Measurements from ENCODE around the gene EIF3L.
"Not testable (repeated sequence)": the region's sequence is repeated elsewhere in the genome, so short reads cannot be mapped to it uniquely, and the experiment has no call there.

EIF3L gene

DNA sequence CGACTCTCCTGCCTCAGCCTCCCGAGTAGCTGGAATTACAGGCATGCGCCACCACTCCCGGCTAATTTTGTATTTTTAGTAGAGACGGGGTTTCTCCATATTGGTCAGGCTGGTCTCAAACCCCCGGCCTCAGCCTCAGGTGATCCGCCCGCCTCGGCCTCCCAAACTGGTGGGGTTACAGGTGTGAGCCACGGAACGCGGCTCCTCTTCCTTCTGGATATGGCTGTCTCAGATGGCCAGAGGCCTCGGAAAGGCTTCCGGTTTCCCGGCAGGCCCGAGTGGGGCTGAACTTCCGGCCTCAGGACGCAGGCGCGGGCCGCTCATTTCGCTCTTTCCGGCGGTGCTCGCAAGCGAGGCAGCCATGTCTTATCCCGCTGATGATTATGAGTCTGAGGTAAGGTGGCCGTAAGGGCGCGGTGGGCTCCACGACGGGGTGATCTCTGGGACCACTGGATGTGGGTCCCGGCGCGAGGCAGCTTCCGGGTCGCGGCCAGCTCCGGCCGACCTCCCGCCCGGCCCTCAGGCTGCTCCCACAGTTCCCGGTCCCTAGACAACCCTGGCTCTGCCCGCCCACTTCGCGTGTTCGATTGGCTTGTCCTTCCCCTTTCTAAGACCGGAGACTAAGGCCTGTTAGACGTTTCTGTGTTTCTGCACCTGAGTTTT lies at the start of gene EIF3L:
Gene EIF3L, plus strand, starts transcription at position 331 of the 663 bp plus-strand sequence. Its CDS starts 31 bp downstream, at position 362.
- peak within 1 kb of the TSS; percentile 93 for H3K9ac ChIP-seq
- peaks cover 46% of the 10 kb centered on the region for H4K20me1 ChIP-seq
- H3K27me3 ChIP-seq, result no peaks in the 10 kb centered on the region
- peaks cover 27% of the 10 kb centered on the region for H3K4me1 ChIP-seq
- H3K27ac ChIP-seq, result peak within 1 kb of the TSS; percentile 91
- peaks cover 35% of the 10 kb centered on the region for H3K36me3 ChIP-seq
- peak within 1 kb of the TSS; percentile 93 for H3K4me2 ChIP-seq
- peaks cover 8% of the 10 kb centered on the region for H3K9me3 ChIP-seq
- TF ChIP-seq Cebpa-rat (IDR thresholded peaks at IDR 0.05), result no peak
- peak within 1 kb of the TSS; percentile 89 for H3K4me3 ChIP-seq

DNA sequence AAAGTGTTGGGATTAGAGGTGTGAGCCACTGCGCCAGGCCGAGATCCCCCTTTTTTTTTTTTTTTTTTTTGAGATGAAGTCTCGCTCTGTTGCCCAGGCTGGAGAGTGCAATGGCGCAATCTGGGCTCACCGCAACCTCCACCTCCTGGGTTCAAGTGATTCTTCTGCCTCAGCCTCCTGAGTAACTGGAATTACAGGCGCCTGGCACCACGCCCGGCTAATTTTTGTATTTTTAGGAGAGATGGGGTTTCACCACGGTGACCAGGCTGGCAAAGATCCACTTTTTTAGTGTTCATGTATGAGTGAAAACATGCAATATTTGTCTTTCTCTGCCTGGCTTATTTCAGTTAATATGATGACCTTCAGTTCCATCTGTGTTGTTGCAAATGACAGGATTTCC lies 49.2 kb upstream of the EIF3L start:
- not testable (repeated sequence) for H3K9ac ChIP-seq, H3K27ac ChIP-seq, H3K36me3 ChIP-seq, H3K4me3 ChIP-seq, H3K4me2 ChIP-seq, H3K9me3 ChIP-seq
- Histone ChIP-seq H3K4me1 (peaks cover 15% of the 10 kb centered on the region), H3K27me3 (peaks cover 38% of the 10 kb centered on the region), H4K20me1 (peaks cover 13% of the 10 kb centered on the region; the same call in 1 of the 2 replicates)

DNA sequence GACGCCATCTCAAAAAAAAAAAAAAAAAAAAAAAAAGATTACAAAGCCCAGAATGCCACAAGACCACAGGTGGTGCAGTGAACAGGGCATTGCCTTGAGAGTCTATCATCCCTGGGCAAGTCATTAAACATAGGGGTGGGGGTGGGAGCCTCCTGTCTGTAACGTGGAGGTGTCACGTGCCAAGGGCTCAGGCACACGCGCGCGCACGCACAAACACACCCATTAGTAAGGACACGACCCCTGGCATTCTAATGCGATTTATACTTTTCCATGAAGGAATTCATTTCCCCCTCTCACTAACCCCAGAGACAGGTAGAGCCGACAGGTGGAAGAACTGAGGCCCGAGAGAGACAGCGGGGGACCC lies 47.3 kb upstream of the EIF3L start:
- peak overlapping the region; percentile 96 for H3K4me2 ChIP-seq
- TF ChIP-seq Cebpa-rat (IDR thresholded peaks at IDR 0.05), result no peak
- H3K27ac ChIP-seq, result no peak overlapping the region
- peak overlapping the region; percentile 74 for H3K4me3 ChIP-seq
- peaks cover 30% of the 10 kb centered on the region for H4K20me1 ChIP-seq
- H3K4me1 ChIP-seq, result peaks cover 22% of the 10 kb centered on the region
- peaks cover 8% of the 10 kb centered on the region; the same call in 1 of the 2 replicates for H3K9me3 ChIP-seq
- H3K27me3 ChIP-seq, result peaks cover 58% of the 10 kb centered on the region
- no peaks in the 10 kb centered on the region for H3K36me3 ChIP-seq
- peak overlapping the region; percentile 50; the same call in 1 of the 2 replicates for H3K9ac ChIP-seq

DNA sequence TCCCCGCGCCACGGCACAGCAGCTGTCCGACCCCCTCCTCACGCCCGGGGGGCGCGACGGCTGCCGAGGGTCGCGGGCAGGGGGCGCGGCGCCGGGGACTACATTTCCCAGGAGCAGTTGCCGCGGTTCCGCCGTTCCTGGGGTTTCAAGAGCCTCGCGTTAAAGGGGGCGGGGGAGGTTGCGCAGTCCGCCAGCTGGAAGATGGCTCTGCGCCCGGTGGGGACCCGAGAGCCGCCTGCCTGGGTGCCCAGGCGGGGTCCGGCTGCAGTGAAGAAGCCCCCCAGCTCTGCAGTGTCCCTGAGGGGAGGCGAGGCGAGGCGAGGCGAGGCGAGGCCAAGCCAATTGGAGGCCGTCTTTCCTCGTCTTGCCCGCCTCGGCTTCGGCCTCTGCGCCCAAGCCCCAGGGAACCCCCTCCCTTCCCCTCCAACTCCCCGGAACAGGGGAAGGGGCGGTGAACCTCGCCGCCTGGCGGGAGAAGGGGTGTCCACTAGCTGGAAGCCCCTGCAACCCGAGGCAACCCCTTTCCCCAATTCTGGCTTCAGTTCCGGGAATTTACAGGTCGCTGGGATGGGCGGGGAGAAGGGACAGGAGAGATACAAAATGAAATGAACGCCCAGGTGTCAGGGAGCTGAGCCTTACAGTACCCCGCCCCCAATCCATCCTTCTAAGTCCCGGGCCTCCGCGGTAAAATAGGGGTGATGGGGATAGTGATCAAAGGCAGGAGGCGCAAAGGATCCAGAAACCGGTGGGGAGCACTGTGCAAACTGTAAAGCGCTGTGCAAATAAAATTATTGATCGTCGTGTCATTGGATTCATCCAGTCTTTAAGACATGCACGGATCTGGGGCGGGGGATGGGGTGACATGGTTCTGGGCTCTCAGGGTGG lies 46.7 kb upstream of the EIF3L start:
- H3K9me3 ChIP-seq, result peaks cover 8% of the 10 kb centered on the region; the same call in 1 of the 2 replicates
- no peak for TF ChIP-seq Cebpa-rat (IDR thresholded peaks at IDR 0.05)
- H3K9ac ChIP-seq, result peak overlapping the region; percentile 50

DNA sequence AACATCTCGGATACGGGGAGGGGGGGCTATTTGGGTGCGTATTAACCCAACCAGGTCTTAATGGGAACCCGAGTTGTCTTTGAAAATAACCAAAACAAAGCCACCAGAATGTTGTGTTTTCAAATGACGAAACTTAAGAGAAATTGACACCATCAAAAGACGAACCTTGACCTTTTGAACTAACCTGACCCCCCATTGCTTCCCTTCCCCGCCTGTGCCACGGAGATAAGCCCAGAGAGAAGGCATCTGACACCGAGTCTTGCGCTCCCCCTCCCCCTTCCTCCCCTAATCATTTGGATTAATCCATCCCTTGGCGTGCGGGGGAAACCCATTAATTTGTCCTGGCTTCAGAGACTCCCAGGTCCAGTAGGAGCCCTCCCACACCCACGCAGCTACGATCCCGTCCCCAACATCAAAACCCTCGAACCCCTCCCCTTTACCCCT lies 46.0 kb upstream of the EIF3L start:
- peak overlapping the region; percentile 74 for H3K4me3 ChIP-seq
- peaks cover 8% of the 10 kb centered on the region; the same call in 1 of the 2 replicates for H3K9me3 ChIP-seq
- H3K4me2 ChIP-seq, result peak overlapping the region; percentile 96
- no peak for TF ChIP-seq Cebpa-rat (IDR thresholded peaks at IDR 0.05)
- H4K20me1 ChIP-seq, result peaks cover 34% of the 10 kb centered on the region
- no peak overlapping the region for H3K27ac ChIP-seq
- H3K9ac ChIP-seq, result no peak overlapping the region
- peaks cover 30% of the 10 kb centered on the region for H3K4me1 ChIP-seq
- H3K27me3 ChIP-seq, result peaks cover 71% of the 10 kb centered on the region
- H3K36me3 ChIP-seq, result no peaks in the 10 kb centered on the region

More for the DNA sequence above, 46.7 kb upstream of the EIF3L start:
- Histone ChIP-seq H3K27me3 (peaks cover 64% of the 10 kb centered on the region), H4K20me1 (peaks cover 34% of the 10 kb centered on the region), H3K4me1 (peaks cover 26% of the 10 kb centered on the region), H3K4me2 (peak overlapping the region; percentile 96), H3K27ac (no peak overlapping the region), H3K4me3 (peak overlapping the region; percentile 74), H3K36me3 (no peaks in the 10 kb centered on the region)

DNA sequence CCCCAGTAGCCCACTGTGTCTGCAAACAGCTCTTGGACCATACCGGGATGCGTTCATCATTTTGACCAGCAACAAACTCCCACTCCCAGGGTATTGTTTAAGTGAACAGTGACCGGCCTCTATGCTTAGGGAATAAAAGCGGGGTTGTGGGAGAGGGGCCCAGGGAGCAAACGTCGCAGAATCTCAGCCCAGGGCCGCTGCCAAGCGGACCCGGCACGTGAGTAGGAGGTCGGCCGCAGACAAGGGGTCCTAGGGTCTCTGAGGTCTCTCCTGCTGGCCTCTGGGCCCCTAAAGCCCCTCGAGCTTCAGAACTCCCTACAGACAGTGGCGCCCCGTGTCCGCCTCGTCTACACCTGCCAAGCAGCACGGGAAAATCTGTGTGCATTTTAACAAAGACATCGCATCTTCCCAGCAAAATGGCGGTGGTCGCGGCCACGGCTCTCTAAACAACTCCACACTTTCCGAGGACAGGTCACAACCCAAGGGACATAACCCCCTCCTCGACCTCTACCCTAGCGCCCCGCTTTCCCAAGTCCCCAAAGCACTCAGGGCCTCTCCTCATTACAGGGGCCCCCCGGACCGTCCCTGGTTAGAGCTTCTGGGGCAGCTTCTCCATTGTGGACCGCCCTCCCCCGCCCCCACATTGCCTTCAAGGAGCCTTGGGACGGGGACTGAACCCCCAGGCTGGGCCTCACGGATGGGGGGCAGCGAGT lies 45.4 kb upstream of the EIF3L start:
- Histone ChIP-seq H3K4me1 (peaks cover 34% of the 10 kb centered on the region), H3K9me3 (peaks cover 8% of the 10 kb centered on the region; the same call in 1 of the 2 replicates), H4K20me1 (peaks cover 37% of the 10 kb centered on the region), H3K4me2 (no peak overlapping the region), H3K27ac (no peak overlapping the region), H3K9ac (no peak overlapping the region), H3K4me3 (no peak overlapping the region), H3K27me3 (peaks cover 76% of the 10 kb centered on the region), H3K36me3 (no peaks in the 10 kb centered on the region)
- TF ChIP-seq Cebpa-rat (IDR thresholded peaks at IDR 0.05), result no peak

DNA sequence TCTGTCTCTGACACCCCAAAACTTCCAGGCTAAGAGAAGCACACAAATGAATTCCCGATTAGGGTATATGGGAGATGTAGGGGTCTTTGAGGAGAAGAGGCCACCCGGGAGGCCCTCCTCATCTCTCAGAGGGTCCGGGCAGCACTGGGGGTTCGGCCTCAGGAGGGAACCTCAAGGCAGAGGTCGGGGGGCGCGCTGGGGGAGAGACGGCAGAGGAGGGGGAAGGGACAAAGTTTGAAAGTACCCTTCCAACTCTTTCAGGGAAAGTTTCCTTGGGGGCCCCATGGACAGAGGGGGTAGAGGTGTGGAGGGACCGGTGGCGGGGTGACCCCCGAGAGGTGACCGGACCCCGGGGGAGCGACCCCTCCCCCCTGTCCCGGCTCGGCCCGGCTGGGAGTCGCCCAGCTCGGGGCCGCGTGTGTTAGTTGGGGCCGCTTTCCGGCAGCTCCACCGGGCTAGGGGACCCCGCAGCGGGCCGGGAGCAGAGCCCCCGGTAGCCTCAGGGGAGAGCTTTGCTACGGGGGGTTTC lies 44.8 kb upstream of the EIF3L start:
- H4K20me1 ChIP-seq, result peaks cover 43% of the 10 kb centered on the region
- H3K27ac ChIP-seq, result no peak overlapping the region
- TF ChIP-seq Cebpa-rat (IDR thresholded peaks at IDR 0.05), result no peak
- peaks cover 8% of the 10 kb centered on the region; the same call in 1 of the 2 replicates for H3K9me3 ChIP-seq
- H3K36me3 ChIP-seq, result no peaks in the 10 kb centered on the region
- H3K27me3 ChIP-seq, result peaks cover 83% of the 10 kb centered on the region
- no peak overlapping the region for H3K9ac ChIP-seq
- H3K4me3 ChIP-seq, result no peak overlapping the region
- H3K4me1 ChIP-seq, result peaks cover 34% of the 10 kb centered on the region
- H3K4me2 ChIP-seq, result no peak overlapping the region

DNA sequence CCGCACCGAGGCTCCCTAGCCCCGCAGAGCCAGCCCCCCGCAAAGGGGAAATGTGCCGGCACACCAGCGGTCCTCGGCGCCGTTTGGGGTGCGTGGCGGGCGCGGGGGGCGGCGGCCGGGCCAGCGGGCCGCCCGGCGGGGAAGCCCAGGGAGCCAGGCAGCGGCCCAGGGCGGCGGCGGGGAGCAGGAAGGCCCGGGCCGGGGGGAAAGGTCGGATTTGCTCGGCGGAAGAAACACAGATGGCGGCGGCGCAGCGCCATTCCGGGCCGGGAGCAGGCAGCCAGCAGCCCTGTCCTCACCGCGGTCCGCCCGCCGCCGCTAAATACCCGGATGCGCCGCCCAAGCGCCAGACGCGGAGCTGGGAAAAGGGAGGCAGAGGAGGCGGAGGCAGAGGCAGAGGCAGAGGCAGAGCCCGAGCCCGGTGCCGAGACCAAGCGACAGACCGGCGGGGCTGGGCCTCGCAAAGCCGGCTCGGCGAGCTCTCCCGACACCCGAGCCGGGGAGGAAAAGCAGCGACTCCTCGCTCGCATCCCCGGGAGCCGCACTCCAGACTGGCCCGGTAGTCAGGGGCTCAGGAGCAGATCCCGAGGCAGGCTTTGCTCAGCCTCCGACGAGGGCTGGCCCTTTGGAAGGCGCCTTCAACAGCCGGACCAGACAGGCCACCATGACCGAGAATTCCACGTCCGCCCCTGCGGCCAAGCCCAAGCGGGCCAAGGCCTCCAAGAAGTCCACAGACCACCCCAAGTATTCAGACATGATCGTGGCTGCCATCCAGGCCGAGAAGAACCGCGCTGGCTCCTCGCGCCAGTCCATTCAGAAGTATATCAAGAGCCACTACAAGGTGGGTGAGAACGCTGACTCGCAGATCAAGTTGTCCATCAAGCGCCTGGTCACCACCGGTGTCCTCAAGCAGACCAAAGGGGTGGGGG lies 44.1 kb upstream of the EIF3L start:
- no peak overlapping the region for H3K27ac ChIP-seq
- TF ChIP-seq Cebpa-rat (IDR thresholded peaks at IDR 0.05), result no peak
- peaks cover 8% of the 10 kb centered on the region; the same call in 1 of the 2 replicates for H3K9me3 ChIP-seq
- H3K9ac ChIP-seq, result no peak overlapping the region
- H3K4me1 ChIP-seq, result peaks cover 34% of the 10 kb centered on the region
- H3K4me3 ChIP-seq, result no peak overlapping the region
- H4K20me1 ChIP-seq, result peaks cover 43% of the 10 kb centered on the region
- H3K27me3 ChIP-seq, result peaks cover 89% of the 10 kb centered on the region
- H3K4me2 ChIP-seq, result no peak overlapping the region
- no peaks in the 10 kb centered on the region for H3K36me3 ChIP-seq
